Breast epithelium (tissue), 3 donors: ENCODE data around the gene SCAANT1.

Source experiments
- POLR2A ChIP-seq: fragments of 450-650 bp; IDR thresholded peaks from one replicate; pipeline ENCODE4 v1.6.1; 2016; ENCODE audit warnings: antibody characterized with exemption, mild to moderate bottlenecking, moderate library complexity
- TF ChIP-seq, protein P1 (sequence below), 3 donors: fragments of 450-650 bp; IDR thresholded peaks; one replicate each; pipeline ENCODE4 v1.5.1; 2016 to 2017; ENCODE audit warnings: antibody characterized with exemption in 3 of 3, mild to moderate bottlenecking in 3 of 3, moderate library complexity in 3 of 3

GRCh38 chr3:63947594-63947993 lies 35.4 kb upstream of the SCAANT1 start:
- TF ChIP-seq POLR2A = no peak
- TF ChIP-seq, protein P1, sequence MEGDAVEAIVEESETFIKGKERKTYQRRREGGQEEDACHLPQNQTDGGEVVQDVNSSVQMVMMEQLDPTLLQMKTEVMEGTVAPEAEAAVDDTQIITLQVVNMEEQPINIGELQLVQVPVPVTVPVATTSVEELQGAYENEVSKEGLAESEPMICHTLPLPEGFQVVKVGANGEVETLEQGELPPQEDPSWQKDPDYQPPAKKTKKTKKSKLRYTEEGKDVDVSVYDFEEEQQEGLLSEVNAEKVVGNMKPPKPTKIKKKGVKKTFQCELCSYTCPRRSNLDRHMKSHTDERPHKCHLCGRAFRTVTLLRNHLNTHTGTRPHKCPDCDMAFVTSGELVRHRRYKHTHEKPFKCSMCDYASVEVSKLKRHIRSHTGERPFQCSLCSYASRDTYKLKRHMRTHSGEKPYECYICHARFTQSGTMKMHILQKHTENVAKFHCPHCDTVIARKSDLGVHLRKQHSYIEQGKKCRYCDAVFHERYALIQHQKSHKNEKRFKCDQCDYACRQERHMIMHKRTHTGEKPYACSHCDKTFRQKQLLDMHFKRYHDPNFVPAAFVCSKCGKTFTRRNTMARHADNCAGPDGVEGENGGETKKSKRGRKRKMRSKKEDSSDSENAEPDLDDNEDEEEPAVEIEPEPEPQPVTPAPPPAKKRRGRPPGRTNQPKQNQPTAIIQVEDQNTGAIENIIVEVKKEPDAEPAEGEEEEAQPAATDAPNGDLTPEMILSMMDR (IDR thresholded peaks at IDR 0.05) = no peak
